Gastroesophageal sphincter (tissue), 4 donors: ENCODE results near the gene CACUL1. TPM values are rescaled to one million over a fixed set of nuclear protein-coding genes. Genes with fewer than 3 reads are reported as not detected.
A peak's percentile ranks its signal among the peaks of the same experiment; 100 is the strongest.

Source experiments
- ATAC-seq: fragments of 150-250 bp; one replicate; pipeline ENCODE4 v1.9.1; 2016; ENCODE audit warnings: mild to moderate bottlenecking, moderate library complexity
- H3K27ac ChIP-seq, 4 donors: fragments of 200-600 bp; sonication (generic) in 3 of 4; 1 replicate in 3 of 4; 2 replicates in 1 of 4; pipeline ENCODE4 v1.5.1; 2016 to 2019
- H3K27me3 ChIP-seq: fragments of 200-600 bp; sonication (generic); one replicate; pipeline ENCODE4 v1.5.1; 2019
- H3K36me3 ChIP-seq, 2 donors: fragments of 200-600 bp; sonication (generic); one replicate each; pipeline ENCODE4 v1.5.1; 2019; ENCODE audit warnings: control low read depth in 1 of 2
- H3K4me1 ChIP-seq, 3 donors: fragments of 200-600 bp; sonication (generic); 1 replicate in 2 of 3; 2 replicates in 1 of 3; pipeline ENCODE4 v1.5.1; 2016 to 2019; ENCODE audit warnings: control low read depth in 2 of 3
- H3K4me3 ChIP-seq, 2 donors: fragments of 200-600 bp; sonication (generic); one replicate each; pipeline ENCODE4 v1.5.1; 2019; ENCODE audit warnings: mild to moderate bottlenecking in 1 of 2, moderate library complexity in 1 of 2
- H3K9me3 ChIP-seq, 3 donors: fragments of 200-600 bp; sonication (generic); one replicate each; pipeline ENCODE4 v1.5.1; 2017 to 2019; ENCODE audit warnings: control low read depth in 2 of 3
- EP300 ChIP-seq: sonication (generic); formaldehyde crosslinking; IDR thresholded peaks from one replicate; pipeline ENCODE4 v1.6.1; 2017; ENCODE audit warnings: antibody characterized with exemption, mild to moderate bottlenecking
- POLR2A ChIP-seq, 2 donors: fragments of 450-650 bp; IDR thresholded peaks; one replicate each; pipeline ENCODE4 v1.6.1; 2017; ENCODE audit warnings: antibody characterized with exemption in 2 of 2, mild to moderate bottlenecking in 2 of 2, moderate library complexity in 1 of 2
- POLR2AphosphoS5 ChIP-seq: sonication (generic); formaldehyde crosslinking; IDR thresholded peaks from one replicate; pipeline ENCODE4 v1.6.1; 2017; ENCODE audit warnings: antibody characterized with exemption
- WGBS, 2 donors: methylation state at CpG; one replicate each; pipeline ENCODE4 v1.1.5; 2018; ENCODE audit warnings: low coverage in 1 of 2; 5-methylcytosine and 5-hydroxymethylcytosine counted together
- total RNA-seq, 4 donors: library from RNA; depleted of rRNA; stranded (reverse); fragments of >200 nt; gene quantifications; one replicate each; pipeline ENCODE4 v1.1.0, GENCODE V29; 2016
- TF ChIP-seq, protein P1 (sequence below), 4 experiments: fragments of 200-600 bp in 2 of 4; fragments of 450-650 bp in 2 of 4; sonication (generic) in 1 of 4; IDR thresholded peaks; one replicate each; pipeline ENCODE4 v1.5.1; 2017 to 2019; ENCODE audit warnings: antibody characterized with exemption in 4 of 4, mild to moderate bottlenecking in 2 of 4, moderate library complexity in 2 of 4

CACUL1 gene
- total RNA-seq, 4 donors from 2014 or later, result 35.7 to 67.2 (median 45.6) TPM

- Histone ChIP-seq H3K27ac (peak overlapping the region; percentile 26 to 79 (median 74)), H3K36me3 (peaks cover 0 to 29% of the 10 kb centered on the region in 2 donors), H3K9me3 (no peaks in the 10 kb centered on the region), H3K27me3 (no peaks in the 10 kb centered on the region), H3K4me1 (peaks cover 4 to 51% (median 8%) of the 10 kb centered on the region in 3 donors), H3K4me3 (no peak overlapping the region)
- WGBS, 2 donors, result 24 to 34% methylated on average over 4 of the region's 4 CpGs
- peak; percentile 74 for ATAC-seq
- TF ChIP-seq POLR2AphosphoS5, result peak; percentile 59
- TF ChIP-seq, protein P1, sequence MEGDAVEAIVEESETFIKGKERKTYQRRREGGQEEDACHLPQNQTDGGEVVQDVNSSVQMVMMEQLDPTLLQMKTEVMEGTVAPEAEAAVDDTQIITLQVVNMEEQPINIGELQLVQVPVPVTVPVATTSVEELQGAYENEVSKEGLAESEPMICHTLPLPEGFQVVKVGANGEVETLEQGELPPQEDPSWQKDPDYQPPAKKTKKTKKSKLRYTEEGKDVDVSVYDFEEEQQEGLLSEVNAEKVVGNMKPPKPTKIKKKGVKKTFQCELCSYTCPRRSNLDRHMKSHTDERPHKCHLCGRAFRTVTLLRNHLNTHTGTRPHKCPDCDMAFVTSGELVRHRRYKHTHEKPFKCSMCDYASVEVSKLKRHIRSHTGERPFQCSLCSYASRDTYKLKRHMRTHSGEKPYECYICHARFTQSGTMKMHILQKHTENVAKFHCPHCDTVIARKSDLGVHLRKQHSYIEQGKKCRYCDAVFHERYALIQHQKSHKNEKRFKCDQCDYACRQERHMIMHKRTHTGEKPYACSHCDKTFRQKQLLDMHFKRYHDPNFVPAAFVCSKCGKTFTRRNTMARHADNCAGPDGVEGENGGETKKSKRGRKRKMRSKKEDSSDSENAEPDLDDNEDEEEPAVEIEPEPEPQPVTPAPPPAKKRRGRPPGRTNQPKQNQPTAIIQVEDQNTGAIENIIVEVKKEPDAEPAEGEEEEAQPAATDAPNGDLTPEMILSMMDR (IDR thresholded peaks at IDR 0.05), result no peak
- TF ChIP-seq EP300, result no peak
Measured at GRCh38 chr10:118692872-118693271, 61.9 kb downstream of the CACUL1 start.

DNA sequence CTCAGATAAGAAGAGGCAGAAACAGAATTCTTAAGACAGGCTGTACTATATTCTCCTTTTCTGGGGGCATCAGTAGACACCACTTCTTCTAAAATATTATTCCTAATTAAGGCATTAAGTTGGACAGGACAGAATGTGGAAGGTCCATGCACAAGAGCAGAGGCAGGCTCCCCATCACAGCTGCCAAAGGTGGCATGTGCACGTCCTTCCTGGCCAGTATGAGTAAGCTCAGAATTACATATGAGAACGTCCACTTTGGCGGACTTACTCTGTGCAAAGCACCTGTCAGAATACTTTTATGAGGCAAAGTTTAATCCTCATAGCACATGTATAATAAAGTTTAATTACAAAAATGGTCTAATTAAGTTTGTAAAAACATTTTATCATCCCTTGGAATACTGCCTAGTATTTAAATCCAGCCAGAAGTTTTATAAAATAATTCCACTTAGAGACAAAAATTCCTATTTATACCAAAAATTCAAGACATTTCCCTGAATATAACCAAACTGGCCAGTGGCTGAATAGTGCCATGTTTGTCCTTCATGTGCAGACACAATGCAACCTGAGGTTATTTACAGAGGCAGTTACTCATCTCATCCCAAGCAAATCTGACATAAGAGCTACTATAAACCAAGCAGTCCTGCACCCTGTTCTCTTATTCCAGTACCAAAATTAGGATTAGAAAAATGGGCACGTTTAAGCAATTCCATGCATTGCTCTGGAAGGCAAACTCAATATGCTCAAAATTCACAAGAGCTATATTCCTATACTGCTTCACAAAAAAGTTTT is 65.5 kb downstream of the CACUL1 start:
- no peaks in the 10 kb centered on the region for H3K9me3 ChIP-seq
- H3K36me3 ChIP-seq, result peaks cover 7 to 63% of the 10 kb centered on the region in 2 donors
- no peak overlapping the region for H3K4me3 ChIP-seq
- peaks cover 0 to 21% (median 8%) of the 10 kb centered on the region in 3 donors for H3K4me1 ChIP-seq
- H3K27ac ChIP-seq, result no peak overlapping the region
- TF ChIP-seq, protein P1 (IDR thresholded peaks at IDR 0.05), result no peak
- TF ChIP-seq EP300, result no peak
- TF ChIP-seq POLR2AphosphoS5, result no peak
- no peak for TF ChIP-seq POLR2A (IDR thresholded peaks at IDR 0.05)
- 87 to 88% methylated on average over 3 to 4 of the region's 4 CpGs for WGBS, 2 donors
- no peaks in the 10 kb centered on the region for H3K27me3 ChIP-seq
- ATAC-seq, result no peak

- Histone ChIP-seq H3K9me3 (no peaks in the 10 kb centered on the region), H3K4me3 (no peak overlapping the region), H3K4me1 (peaks cover 0 to 3% (median 0%) of the 10 kb centered on the region in 3 donors), H3K27ac (no peak overlapping the region), H3K36me3 (peaks cover 7 to 80% of the 10 kb centered on the region in 2 donors), H3K27me3 (no peaks in the 10 kb centered on the region)
- ATAC-seq, result no peak
- TF ChIP-seq POLR2AphosphoS5 (no peak), POLR2A (IDR thresholded peaks at IDR 0.05) (no peak), EP300 (no peak)
- TF ChIP-seq, protein P1 (IDR thresholded peaks at IDR 0.05), result no peak
Measured at GRCh38 chr10:118687472-118687871, 67.3 kb downstream of the CACUL1 start.

DNA sequence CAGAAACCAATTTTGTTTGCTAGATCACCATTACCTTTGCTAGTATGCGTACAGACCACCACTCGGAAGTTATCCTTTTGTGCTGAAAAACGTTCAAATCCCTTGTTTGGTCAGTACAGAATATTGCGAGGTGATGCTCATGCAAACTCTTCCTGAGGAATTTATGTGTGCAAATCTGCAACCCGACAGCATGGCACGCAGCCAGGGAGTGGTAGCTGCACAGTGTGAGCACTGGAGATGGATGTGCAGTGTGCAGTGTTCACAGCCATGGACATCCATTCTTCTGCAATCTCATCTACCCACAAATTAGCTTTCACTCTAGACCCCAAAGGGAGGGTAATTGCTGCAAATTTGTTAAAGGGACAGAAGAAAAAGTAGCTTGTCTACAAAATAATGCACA is 72.2 kb downstream of the CACUL1 start:
- WGBS, 2 donors, result 92 to 93% methylated on average over 6 of the region's 6 CpGs
- TF ChIP-seq POLR2AphosphoS5 (no peak), EP300 (no peak), POLR2A (IDR thresholded peaks at IDR 0.05) (no peak)
- TF ChIP-seq, protein P1 (IDR thresholded peaks at IDR 0.05), result no peak
- Histone ChIP-seq H3K4me1 (no peaks in the 10 kb centered on the region), H3K9me3 (no peaks in the 10 kb centered on the region), H3K27ac (no peak overlapping the region), H3K27me3 (no peaks in the 10 kb centered on the region), H3K36me3 (peaks cover 7 to 74% of the 10 kb centered on the region in 2 donors), H3K4me3 (no peak overlapping the region)
- no peak for ATAC-seq

- H3K36me3 ChIP-seq, result peaks cover 5 to 58% of the 10 kb centered on the region in 2 donors
- no peaks in the 10 kb centered on the region for H3K27me3 ChIP-seq
- H3K4me3 ChIP-seq, result no peak overlapping the region
- H3K4me1 ChIP-seq, result no peaks in the 10 kb centered on the region
- no peaks in the 10 kb centered on the region for H3K9me3 ChIP-seq
- no peak overlapping the region for H3K27ac ChIP-seq
- TF ChIP-seq POLR2A (IDR thresholded peaks at IDR 0.05) (no peak), EP300 (no peak), POLR2AphosphoS5 (no peak)
- TF ChIP-seq, protein P1 (IDR thresholded peaks at IDR 0.05), result no peak
- WGBS, 2 donors, result 80 to 86% methylated on average over 1 of the region's 1 CpG
- no peak for ATAC-seq
Measured at GRCh38 chr10:118680197-118680596, 74.6 kb downstream of the CACUL1 start.
